HuH-7.5 (cell line): ENCODE data around the gene RBPJ.

Experiments used
- DNase-seq: peaks from one replicate; pipeline ENCODE4 v3.0.0; 2011; ENCODE audit warnings: low spot score

The RBPJ gene

DNA sequence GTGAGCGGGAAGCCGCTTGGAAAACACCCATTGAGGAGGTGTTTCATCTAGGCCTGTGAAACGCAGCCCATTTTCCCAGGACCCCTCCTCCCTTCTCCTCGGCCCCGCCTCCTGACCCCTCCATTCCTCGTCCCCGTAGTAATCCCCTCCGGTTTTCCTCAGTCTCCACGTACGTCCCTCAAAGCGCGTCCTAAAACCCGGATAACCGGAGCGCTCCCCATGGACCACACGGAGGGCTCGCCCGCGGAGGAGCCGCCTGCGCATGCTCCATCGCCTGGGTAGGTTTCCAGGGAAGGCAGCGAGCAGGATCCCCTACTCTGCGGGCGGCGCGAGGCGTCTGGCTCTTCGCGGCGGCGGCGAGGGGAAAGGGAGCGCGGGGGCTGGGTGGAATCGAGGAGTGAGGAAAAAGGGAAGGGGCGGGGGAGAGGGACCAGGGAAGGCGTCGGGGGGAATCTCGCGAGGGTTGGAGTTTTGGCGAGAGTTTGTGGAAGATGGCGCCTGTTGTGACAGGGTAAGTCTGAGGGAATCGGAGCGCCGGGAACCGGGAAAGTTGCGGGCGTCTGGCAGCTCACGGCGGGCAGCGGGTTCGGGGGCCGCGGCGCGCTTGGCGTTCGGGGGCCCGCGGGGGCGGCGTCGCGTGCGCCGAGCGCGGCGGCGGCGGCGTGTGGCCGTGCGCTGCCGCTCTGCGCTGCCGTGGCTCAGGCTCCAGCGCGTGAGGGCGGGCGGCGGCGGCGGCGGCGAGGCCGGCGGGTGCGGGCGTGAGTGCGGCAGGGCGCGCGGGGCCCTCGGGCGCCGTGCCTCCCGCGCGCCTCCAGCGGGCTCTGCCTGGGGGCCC lies at the start of gene RBPJ:
TSS of gene RBPJ (plus strand) at position 477 of the 835 bp plus-strand sequence. CDS start at position 492, 15 bp downstream.
- DNase-seq, result peak; percentile 96

DNA sequence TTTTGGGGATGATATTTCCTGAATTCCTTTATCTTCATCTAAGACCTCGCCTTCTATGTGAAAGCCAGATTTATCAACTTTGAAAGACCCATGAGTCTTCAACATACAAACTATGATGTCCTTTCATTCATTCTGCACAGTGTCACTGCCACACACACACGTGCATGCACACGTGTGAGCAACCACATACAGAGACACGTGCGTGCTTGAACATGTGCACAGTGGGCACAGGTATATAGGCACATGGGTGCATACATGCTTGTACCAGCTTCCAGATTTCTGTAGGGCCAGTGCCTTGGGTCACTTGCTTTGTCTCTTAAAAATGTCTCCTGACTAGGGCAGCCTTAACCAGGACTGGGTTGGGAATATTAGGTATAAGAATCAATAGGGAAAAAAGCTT lies 49.1 kb upstream of the RBPJ start:
- no peak for DNase-seq

DNA sequence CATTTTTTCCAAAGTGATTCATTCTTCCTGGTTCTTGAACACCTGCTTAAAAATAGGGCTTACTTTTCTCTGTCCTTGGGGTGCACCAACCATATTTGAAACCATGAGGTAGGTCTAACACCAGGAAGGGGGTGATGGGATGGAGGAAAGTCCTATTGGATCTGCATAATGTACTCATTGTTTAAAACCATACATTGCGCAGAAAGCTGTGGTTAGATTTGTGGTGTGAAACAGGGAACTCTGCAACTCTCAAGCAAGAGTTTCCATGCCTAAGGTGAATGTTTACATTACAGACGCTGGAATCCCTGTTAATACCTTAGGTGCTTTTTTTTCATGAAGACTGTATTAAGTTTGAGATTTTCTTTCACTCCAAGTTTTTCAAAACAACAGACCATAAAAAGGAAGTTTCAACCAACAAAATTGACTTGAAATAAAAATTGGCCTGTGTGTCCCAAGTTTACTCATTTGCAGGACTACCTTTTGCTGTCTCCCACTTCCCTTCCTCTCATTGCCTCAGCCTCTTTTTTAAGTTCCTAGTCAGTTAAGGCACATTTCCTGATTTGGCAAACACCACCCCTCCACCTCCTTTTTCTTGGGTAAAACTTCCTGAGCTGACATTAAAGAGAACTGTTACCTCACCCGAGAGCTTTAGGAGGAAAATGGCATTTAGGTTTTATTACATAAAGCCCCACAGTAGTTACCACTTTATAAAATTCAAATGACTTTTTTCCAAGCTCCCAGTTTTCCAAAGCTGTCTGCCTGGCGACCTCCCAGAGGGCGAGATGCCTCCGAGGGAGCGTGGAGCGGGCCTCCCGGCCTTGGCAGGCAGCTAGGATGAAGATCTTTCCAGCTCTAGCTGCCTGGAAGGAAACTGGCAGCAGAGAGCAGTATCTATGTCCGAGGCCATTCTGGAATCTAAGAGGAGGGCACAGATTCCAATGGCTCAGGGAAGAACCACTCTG lies 47.9 kb upstream of the RBPJ start:
- DNase-seq, result no peak

DNA sequence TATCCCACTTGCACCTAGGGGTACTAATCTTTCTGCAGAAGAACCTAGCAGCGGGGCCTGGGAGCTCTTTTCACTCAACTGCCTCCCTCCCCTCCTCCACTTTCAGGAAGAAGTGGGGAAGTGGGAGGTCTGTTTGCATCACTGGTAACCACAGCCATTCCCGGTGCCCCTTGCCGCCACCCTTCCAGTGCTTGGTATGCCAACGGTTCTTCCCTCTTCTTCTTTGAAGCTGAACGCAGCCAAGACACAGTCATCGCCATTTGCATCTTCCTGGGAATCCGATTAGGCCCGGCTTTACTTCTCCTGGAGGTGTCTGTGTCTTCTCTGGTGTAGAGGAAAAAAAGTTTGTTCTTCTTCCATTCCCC lies 47.2 kb upstream of the RBPJ start:
- DNase-seq, result no peak

DNA sequence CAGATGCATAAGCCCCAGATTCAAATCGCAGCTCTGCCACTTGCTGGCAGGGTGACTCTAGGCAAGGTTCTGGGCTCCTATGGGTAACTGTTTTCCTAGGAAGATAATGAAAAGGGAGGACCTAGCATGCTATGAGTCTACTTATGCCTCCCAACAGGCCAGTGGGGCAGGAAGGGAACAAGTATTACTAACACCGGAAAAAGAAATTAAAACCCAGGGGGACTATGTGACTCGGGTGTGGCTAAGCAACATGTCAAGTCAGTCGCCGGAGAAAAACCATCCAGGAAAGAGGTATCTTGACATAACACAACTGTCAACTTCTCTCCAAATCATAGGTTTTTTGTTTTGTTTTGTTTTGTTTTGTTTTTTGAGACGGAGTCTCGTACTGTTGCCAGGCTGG lies 45.5 kb upstream of the RBPJ start:
- no peak for DNase-seq

DNA sequence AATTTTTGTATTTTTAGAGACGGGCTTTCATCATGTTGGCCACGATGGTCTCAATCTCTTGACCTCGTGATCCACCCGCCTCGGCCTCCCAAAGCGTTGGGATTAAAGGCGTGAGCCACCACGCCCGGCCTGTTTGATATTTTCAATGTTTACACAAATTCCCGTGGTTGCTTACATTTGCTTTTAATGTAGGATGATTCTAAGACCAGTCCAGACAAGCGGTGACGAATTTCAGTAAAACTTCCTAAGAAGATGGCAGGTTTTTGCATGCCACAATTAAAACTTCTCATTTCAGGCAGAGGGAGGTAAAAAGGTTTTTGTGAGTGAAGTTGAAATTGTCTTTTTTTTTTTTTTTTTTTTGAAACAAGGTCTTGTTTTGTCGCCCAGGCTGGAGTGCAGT lies 41.4 kb upstream of the RBPJ start:
- DNase-seq, result no peak

DNA sequence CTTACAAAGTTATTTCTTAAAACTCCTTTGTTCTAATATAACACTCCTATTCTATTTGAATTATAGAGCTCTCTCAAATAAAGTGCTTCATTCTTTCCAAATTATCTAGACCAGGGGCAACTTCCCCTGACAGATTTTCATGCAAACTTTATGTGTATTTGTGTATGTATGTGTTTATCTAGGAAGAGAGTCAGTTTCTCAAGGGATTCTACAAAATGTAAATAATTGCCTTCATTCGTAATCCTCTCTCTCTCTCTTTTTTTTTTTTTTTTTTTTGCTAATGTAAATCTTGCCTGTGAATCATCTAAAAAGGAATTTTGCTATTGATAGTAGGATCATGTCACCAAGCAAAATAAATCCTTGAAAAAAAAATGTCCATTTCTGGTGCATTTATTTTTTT lies 38.9 kb upstream of the RBPJ start:
- DNase-seq, result no peak

DNA sequence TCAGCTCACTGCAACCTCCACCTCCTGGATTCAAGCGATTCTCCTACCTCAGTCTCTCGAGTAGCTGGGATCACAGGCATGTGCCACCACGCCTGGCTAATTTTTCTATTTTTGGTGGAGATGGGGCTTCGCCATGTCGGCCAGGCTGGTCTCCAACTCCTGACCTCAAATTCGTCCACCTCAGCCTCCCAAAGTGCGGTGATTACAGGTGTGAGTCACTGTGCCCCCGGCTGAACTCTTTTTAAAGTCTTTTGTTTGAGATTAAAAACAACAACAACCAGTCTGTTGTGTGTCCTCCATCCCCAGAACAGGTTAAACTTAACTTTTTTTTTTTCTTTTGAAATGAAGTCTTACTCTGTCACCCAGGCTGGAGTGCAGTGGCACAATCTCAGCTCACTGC lies 36.3 kb upstream of the RBPJ start:
- no peak for DNase-seq

DNA sequence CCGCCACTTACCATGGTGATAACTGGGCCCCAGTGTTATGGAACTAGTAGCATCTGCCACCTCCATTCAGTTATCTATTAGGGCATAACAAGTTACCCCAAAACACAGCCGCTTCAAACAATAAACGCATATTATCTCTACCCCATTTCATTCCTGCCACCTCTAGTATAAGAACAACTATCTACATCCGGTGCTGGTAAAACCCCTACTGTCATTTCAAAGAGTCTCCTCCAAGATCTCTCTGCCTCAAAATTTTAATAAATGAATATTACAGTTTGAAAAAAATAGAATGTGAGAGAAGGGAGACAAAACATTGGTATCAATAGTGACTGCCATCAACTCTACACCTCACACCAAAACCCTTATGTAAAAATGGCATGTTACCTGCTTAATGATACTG lies 35.5 kb upstream of the RBPJ start:
- DNase-seq, result no peak

DNA sequence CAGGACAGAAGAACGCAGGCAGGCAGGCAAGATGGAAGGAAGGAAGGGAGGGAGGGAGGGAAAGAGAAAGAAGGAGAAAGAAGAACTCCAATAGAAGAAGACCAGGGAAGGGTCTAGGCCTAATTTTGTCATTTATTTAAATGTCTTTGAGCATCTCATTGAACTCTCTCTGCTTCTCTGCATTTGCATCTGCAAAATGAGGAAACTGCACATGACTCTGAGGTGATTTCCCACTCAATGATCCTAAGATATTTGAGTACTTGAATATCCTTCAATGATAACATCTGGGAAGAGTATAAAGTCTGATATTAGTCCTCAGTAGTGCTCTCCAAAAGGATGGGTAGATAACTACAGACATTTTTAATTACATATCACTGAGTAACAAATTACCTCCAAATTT lies 33.1 kb upstream of the RBPJ start:
- DNase-seq, result no peak

DNA sequence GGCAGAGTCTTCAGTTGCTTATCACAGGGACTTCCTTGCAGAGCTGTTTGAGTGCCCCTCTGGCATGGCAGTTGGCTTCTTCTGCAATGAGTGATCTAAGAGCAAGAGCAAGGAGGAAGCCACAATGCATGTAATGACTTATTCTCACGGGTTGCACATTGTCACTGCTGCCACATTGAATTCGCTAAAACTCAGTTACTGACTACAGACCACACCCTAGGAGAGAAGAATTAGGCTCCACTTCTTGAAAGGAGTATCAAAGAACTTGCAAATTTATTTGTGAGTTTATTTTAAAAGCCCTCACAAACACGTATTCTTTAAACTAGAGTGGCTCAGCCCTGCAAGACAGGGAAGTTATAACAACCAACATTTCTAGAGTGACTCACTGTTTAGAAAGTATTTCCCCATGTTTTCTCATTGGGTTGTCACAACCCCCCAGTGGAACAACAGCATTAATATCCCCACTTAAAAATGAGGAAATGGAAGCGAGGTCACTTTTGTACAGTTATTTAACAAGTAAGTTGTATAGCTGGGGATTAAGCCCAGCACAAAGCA lies 32.4 kb upstream of the RBPJ start:
- no peak for DNase-seq

DNA sequence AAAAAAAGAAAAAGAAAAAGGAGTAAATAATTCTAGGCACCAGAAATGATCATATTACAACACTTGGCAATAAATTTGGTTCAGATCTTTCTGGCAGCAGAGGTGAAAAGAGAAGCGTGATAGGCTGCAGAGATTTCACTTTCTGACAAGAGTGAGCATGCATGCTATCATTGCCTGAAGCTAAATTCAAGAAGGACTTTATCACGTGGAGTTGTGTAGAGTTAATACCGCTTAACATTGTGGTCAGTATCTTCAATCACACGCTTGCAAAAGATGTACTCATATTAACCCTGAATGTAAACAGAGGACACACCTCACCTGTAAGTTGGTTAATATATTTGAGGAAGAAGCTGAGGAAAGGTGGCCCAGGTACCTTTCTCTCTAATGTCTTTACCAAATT lies 31.4 kb upstream of the RBPJ start:
- DNase-seq, result no peak

DNA sequence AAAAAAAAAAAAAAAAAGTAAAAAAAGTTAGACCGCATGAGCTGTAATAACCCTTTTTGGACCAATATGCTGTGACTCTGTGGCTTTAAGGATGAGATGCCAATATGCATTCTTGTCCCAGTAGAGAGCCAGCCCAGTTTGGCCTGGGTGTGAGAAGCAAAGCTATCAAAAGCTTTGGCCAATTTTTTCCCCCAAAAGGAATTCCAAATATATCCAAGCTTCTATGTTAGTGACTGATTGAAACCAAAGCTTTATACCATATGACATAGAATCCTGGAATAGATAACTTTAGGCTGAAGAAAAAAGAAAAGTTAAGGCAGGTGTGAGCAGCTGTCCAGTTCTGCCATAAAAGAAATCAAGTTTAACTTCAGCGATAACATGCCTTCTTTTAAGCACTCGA lies 30.5 kb upstream of the RBPJ start:
- no peak for DNase-seq

DNA sequence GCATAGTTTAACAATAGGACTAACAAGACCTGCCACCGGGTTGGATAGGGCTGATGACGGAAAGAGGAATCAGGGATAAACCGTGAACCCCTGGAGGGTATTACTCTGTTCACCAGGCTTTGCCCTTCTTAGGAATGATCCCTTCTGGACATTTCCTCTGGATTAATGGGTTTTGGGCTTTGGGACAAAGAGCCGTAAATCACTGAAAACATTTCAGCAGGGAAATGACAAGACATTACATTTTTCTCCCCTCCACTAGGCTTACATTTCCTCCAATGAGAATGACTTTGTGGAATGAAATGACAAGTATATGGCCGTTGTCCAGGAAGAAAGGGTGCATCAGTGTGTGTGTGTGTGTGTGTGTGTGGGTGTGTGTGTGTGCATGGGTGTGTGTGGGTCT lies 25.9 kb upstream of the RBPJ start:
- no peak for DNase-seq

DNA sequence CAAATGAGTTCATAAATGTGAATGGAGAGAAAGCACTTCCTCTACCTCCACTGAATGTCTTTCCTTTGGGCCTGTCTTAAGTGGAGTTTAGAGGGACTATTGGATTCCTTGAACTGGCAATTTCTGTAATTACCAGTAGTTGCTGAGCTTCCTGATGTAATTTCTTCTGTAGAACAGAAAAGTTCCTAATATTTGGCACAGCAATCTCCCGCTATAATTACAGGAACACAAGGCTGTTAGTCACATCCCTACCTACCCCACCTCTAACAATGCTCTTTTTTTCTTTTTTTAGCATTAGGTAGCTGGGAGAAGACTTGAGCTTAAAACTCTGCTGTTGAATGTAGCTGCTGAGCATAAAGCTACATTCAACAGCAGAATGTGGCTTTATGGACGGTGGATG lies 24.8 kb upstream of the RBPJ start:
- DNase-seq, result no peak

DNA sequence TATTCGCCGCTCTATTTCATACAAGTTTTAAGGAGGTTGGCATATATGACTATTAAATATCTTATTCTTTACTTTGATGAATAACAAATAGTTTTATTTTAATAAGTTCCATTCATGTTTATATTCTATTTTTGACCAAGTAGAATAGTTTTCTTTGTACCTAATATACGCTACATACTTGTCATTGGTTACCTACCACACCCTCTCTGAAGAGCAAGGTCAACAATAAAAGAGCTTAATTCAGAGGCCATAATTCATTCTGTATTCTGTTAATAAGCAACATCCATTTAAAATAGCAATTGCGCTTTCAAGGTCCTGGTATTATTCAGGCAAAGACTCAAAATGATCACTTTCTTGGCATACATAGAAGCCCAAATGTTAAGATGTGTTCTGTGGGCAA lies 24.3 kb upstream of the RBPJ start:
- DNase-seq, result no peak

DNA sequence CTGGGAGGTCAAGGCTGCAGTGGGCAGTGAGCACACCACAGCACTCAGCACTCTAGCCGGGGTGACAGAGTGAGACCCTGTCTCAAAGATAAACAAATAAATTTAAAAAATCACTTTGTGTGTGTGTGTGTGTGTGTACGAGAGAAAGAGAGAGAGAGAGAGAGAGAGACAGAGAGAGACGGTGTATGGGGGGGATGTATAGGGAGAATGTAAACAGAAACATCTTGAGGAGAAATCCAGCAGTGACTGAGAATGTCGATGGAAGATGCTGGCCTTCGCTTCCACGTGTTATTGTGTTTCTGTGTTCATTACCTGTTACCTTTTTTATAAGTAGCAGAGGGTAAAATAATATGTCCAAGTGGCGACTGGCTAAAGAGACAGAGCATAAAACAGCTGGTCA lies 23.6 kb upstream of the RBPJ start:
- no peak for DNase-seq

DNA sequence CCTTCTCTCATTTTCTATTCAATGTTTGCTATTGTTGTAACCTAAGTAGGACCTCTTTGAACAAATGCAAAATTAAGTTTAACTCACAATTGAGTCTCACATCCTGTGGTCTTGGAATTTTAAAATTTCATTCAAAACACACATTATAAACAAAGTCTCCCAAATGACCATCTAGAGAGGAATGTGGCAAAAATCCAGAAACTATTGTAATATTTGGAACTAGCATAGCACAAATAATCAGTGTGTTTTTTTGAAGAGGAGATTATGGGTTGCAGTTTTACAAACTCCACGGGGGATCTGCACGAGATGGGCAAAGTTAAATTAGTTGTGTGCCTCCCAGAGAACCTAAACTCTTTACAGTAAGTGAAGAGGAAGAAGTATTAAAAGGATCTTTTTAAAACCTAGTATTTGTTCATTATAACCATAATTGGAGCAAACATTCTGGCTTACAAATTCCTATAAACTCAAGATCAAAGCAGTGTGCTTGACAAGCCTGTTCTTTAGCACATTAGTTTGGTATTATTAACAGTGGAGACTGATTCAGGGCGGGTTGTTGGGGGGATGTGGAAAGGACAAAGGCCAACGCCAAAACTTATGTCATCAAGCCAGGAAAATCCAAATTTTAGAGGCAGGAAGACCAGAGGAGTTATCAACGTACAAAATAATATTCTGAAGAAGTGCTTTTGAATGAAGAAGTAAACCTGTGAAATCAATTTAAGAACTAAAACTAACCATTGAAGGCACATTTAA lies 22.4 kb upstream of the RBPJ start:
- DNase-seq, result no peak

DNA sequence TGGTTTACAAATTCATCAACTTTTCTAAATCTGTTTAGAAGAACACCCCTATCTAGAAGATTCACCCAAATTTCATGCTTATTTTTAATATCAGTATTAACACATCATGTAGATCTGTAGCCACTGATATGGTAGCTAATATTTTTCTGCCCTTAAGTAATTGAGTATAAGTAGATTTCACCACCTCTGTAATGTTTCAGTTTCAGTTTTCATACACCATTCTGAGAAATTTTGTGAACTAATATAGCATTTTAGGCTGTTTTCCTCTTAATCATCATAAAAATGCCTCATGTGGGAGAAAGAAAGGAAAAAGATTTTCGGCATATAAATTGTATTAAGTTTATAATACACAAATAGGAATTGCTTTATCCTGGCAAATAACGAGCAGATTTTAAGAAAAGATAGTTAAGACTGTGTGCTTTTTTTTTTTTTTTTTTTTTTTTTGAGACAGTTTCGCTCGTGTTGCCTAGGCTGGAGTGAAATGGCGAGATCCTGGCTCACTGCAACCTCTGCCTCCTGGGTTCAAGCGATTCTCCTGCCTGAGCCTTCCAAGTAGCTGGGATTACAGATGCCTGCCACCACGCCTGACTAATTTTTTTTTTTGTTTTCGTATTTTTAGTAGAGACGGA lies 21.4 kb upstream of the RBPJ start:
- no peak for DNase-seq

DNA sequence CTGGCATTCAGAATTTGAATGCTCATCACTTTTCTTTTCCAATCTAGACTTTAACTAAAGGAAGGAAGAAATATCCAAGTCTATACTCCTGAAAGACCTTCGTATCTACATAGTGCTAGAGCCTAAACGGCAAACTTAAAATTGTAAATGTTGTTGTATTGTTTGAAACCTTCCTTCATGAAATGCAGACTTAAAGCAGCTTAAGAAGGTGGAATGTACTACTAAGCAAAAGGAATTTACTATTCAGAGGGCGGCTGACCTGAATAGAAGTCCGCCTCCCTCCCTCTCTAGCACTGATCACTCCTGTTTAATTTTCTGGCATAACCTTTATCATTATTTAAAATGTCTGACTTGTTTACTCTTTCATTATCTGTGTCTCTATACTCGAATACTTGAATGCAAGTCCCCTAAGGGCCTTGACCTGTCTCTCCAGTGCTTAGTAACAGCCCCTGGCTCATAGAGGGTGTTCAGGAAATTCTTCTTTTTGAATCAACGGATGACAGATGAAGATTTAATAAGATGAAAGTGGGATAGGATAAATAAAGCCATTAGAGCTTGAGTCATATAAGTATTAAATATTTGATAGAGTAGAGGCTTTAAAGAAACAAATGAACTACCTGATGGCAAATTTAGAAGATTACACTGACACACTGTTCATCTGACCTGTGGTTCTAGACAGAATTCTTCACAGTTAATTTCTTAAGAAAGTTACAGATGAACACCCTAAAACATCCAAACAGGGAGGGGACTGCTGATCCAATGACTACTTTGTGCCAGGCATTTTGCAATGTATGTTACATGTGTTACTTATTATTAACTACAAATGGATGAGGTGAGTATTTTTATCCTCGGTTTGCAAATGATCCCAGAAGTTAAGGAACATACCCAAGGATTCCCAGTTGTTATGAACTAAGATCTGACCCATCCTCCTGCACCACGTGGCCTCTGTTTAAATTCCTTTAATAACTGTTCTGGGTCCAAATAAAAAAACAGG lies 20.2 kb upstream of the RBPJ start:
- DNase-seq, result no peak
